ENCODE data around the gene PDE5A.

The PDE5A gene

GRCh38 chr4:119628281-119629141, at the start of gene PDE5A:
Gene PDE5A (minus strand): TSS chr4:119628804. CDS start chr4:119628671, 133 bp downstream.
- Histone ChIP-seq H3K27me3 (ENCODE audit: control insufficient read depth in 5 of 5, insufficient read depth in 4 of 5, low read length in 5 of 5) (peaks cover 0 to 4% (median 2%) of the 10 kb centered on the region in 5 donors), H3K9ac (ENCODE audit: low read length in 5 of 5) (peak within 1 kb of the TSS in 4 of 5 donors; percentile 66 to 84 (median 76)), H3K4me3 (ENCODE audit: low read depth in 1 of 5, low read length in 5 of 5) (peak within 1 kb of the TSS; percentile 78 to 85 (median 83)), H3K9me3 (ENCODE audit: control insufficient read depth in 5 of 5, low read length in 5 of 5) (no peaks in the 10 kb centered on the region), H3K36me3 (ENCODE audit: control insufficient read depth in 5 of 5, insufficient read depth in 5 of 5, low read length in 5 of 5) (no peaks in the 10 kb centered on the region), H3K4me1 (ENCODE audit: control insufficient read depth in 5 of 5, insufficient read depth in 5 of 5, low read length in 5 of 5) (peaks cover 0 to 27% (median 25%) of the 10 kb centered on the region in 5 donors), H3K27ac (ENCODE audit: low read depth, low read length) (peak within 1 kb of the TSS; percentile 50)

GRCh38 chr4:119676101-119676500, 47.5 kb upstream of the PDE5A start:
- Histone ChIP-seq H3K27me3 (ENCODE audit: control insufficient read depth in 5 of 5, insufficient read depth in 4 of 5, low read length in 5 of 5) (no peaks in the 10 kb centered on the region), H3K36me3 (ENCODE audit: control insufficient read depth in 5 of 5, insufficient read depth in 5 of 5, low read length in 5 of 5) (no peaks in the 10 kb centered on the region), H3K4me1 (ENCODE audit: control insufficient read depth in 5 of 5, insufficient read depth in 5 of 5, low read length in 5 of 5) (no peaks in the 10 kb centered on the region), H3K9me3 (ENCODE audit: control insufficient read depth in 5 of 5, low read length in 5 of 5) (no peaks in the 10 kb centered on the region), H3K27ac (ENCODE audit: low read depth, low read length) (no peak overlapping the region), H3K4me3 (ENCODE audit: low read depth in 1 of 5, low read length in 5 of 5) (no peak overlapping the region), H3K9ac (ENCODE audit: low read length in 5 of 5) (no peak overlapping the region)

- Histone ChIP-seq H3K9me3 (ENCODE audit: control insufficient read depth in 5 of 5, low read length in 5 of 5) (no peaks in the 10 kb centered on the region), H3K9ac (ENCODE audit: low read length in 5 of 5) (no peak overlapping the region), H3K4me3 (ENCODE audit: low read depth in 1 of 5, low read length in 5 of 5) (no peak overlapping the region), H3K4me1 (ENCODE audit: control insufficient read depth in 5 of 5, insufficient read depth in 5 of 5, low read length in 5 of 5) (no peaks in the 10 kb centered on the region), H3K27me3 (ENCODE audit: control insufficient read depth in 5 of 5, insufficient read depth in 4 of 5, low read length in 5 of 5) (no peaks in the 10 kb centered on the region), H3K36me3 (ENCODE audit: control insufficient read depth in 5 of 5, insufficient read depth in 5 of 5, low read length in 5 of 5) (no peaks in the 10 kb centered on the region), H3K27ac (ENCODE audit: low read depth, low read length) (no peak overlapping the region)
These were observed 46.8 kb upstream of the PDE5A start for GRCh38 chr4:119675391-119675790.

GRCh38 chr4:119672938-119673337, 44.3 kb upstream of the PDE5A start:
- Histone ChIP-seq H3K9me3 (ENCODE audit: control insufficient read depth in 5 of 5, low read length in 5 of 5) (no peaks in the 10 kb centered on the region), H3K9ac (ENCODE audit: low read length in 5 of 5) (no peak overlapping the region), H3K27me3 (ENCODE audit: control insufficient read depth in 5 of 5, insufficient read depth in 4 of 5, low read length in 5 of 5) (no peaks in the 10 kb centered on the region), H3K36me3 (ENCODE audit: control insufficient read depth in 5 of 5, insufficient read depth in 5 of 5, low read length in 5 of 5) (no peaks in the 10 kb centered on the region), H3K27ac (ENCODE audit: low read depth, low read length) (no peak overlapping the region), H3K4me1 (ENCODE audit: control insufficient read depth in 5 of 5, insufficient read depth in 5 of 5, low read length in 5 of 5) (no peaks in the 10 kb centered on the region), H3K4me3 (ENCODE audit: low read depth in 1 of 5, low read length in 5 of 5) (no peak overlapping the region)

GRCh38 chr4:119672086-119672485, 43.5 kb upstream of the PDE5A start:
- Histone ChIP-seq H3K27ac (ENCODE audit: low read depth, low read length) (no peak overlapping the region), H3K9ac (ENCODE audit: low read length in 5 of 5) (no peak overlapping the region), H3K36me3 (ENCODE audit: control insufficient read depth in 5 of 5, insufficient read depth in 5 of 5, low read length in 5 of 5) (no peaks in the 10 kb centered on the region), H3K4me3 (ENCODE audit: low read depth in 1 of 5, low read length in 5 of 5) (no peak overlapping the region), H3K4me1 (ENCODE audit: control insufficient read depth in 5 of 5, insufficient read depth in 5 of 5, low read length in 5 of 5) (no peaks in the 10 kb centered on the region), H3K27me3 (ENCODE audit: control insufficient read depth in 5 of 5, insufficient read depth in 4 of 5, low read length in 5 of 5) (no peaks in the 10 kb centered on the region), H3K9me3 (ENCODE audit: control insufficient read depth in 5 of 5, low read length in 5 of 5) (no peaks in the 10 kb centered on the region)

- Histone ChIP-seq H3K36me3 (ENCODE audit: control insufficient read depth in 5 of 5, insufficient read depth in 5 of 5, low read length in 5 of 5) (no peaks in the 10 kb centered on the region), H3K9me3 (ENCODE audit: control insufficient read depth in 5 of 5, low read length in 5 of 5) (no peaks in the 10 kb centered on the region), H3K4me3 (ENCODE audit: low read depth in 1 of 5, low read length in 5 of 5) (no peak overlapping the region), H3K27me3 (ENCODE audit: control insufficient read depth in 5 of 5, insufficient read depth in 4 of 5, low read length in 5 of 5) (no peaks in the 10 kb centered on the region), H3K9ac (ENCODE audit: low read length in 5 of 5) (no peak overlapping the region), H3K27ac (ENCODE audit: low read depth, low read length) (no peak overlapping the region), H3K4me1 (ENCODE audit: control insufficient read depth in 5 of 5, insufficient read depth in 5 of 5, low read length in 5 of 5) (no peaks in the 10 kb centered on the region)
These were observed 42.6 kb upstream of the PDE5A start for GRCh38 chr4:119671205-119671604.

GRCh38 chr4:119667802-119668201, 39.2 kb upstream of the PDE5A start:
- Histone ChIP-seq H3K36me3 (ENCODE audit: control insufficient read depth in 5 of 5, insufficient read depth in 5 of 5, low read length in 5 of 5) (no peaks in the 10 kb centered on the region), H3K4me1 (ENCODE audit: control insufficient read depth in 5 of 5, insufficient read depth in 5 of 5, low read length in 5 of 5) (no peaks in the 10 kb centered on the region), H3K4me3 (ENCODE audit: low read depth in 1 of 5, low read length in 5 of 5) (no peak overlapping the region), H3K27ac (ENCODE audit: low read depth, low read length) (no peak overlapping the region), H3K27me3 (ENCODE audit: control insufficient read depth in 5 of 5, insufficient read depth in 4 of 5, low read length in 5 of 5) (no peaks in the 10 kb centered on the region), H3K9me3 (ENCODE audit: control insufficient read depth in 5 of 5, low read length in 5 of 5) (no peaks in the 10 kb centered on the region), H3K9ac (ENCODE audit: low read length in 5 of 5) (no peak overlapping the region)

GRCh38 chr4:119666653-119667091, 38.1 kb upstream of the PDE5A start:
- Histone ChIP-seq H3K27me3 (ENCODE audit: control insufficient read depth in 5 of 5, insufficient read depth in 4 of 5, low read length in 5 of 5) (no peaks in the 10 kb centered on the region), H3K36me3 (ENCODE audit: control insufficient read depth in 5 of 5, insufficient read depth in 5 of 5, low read length in 5 of 5) (no peaks in the 10 kb centered on the region), H3K4me3 (ENCODE audit: low read depth in 1 of 5, low read length in 5 of 5) (no peak overlapping the region), H3K9me3 (ENCODE audit: control insufficient read depth in 5 of 5, low read length in 5 of 5) (no peaks in the 10 kb centered on the region), H3K27ac (ENCODE audit: low read depth, low read length) (no peak overlapping the region), H3K4me1 (ENCODE audit: control insufficient read depth in 5 of 5, insufficient read depth in 5 of 5, low read length in 5 of 5) (no peaks in the 10 kb centered on the region), H3K9ac (ENCODE audit: low read length in 5 of 5) (no peak overlapping the region)

GRCh38 chr4:119665752-119666151, 37.1 kb upstream of the PDE5A start:
- Histone ChIP-seq H3K27me3 (ENCODE audit: control insufficient read depth in 5 of 5, insufficient read depth in 4 of 5, low read length in 5 of 5) (no peaks in the 10 kb centered on the region), H3K36me3 (ENCODE audit: control insufficient read depth in 5 of 5, insufficient read depth in 5 of 5, low read length in 5 of 5) (no peaks in the 10 kb centered on the region), H3K27ac (ENCODE audit: low read depth, low read length) (no peak overlapping the region), H3K4me3 (ENCODE audit: low read depth in 1 of 5, low read length in 5 of 5) (no peak overlapping the region), H3K4me1 (ENCODE audit: control insufficient read depth in 5 of 5, insufficient read depth in 5 of 5, low read length in 5 of 5) (no peaks in the 10 kb centered on the region), H3K9ac (ENCODE audit: low read length in 5 of 5) (no peak overlapping the region), H3K9me3 (ENCODE audit: control insufficient read depth in 5 of 5, low read length in 5 of 5) (no peaks in the 10 kb centered on the region)

- H3K4me1 ChIP-seq (ENCODE audit: control insufficient read depth in 5 of 5, insufficient read depth in 5 of 5, low read length in 5 of 5), result no peaks in the 10 kb centered on the region
These were observed 35.7 kb upstream of the PDE5A start for GRCh38 chr4:119664168-119664907.

More at GRCh38 chr4:119664168-119664907, 35.7 kb upstream of the PDE5A start:
- no peak overlapping the region for H3K9ac ChIP-seq (ENCODE audit: low read length in 5 of 5)
- H3K36me3 ChIP-seq (ENCODE audit: control insufficient read depth in 5 of 5, insufficient read depth in 5 of 5, low read length in 5 of 5), result no peaks in the 10 kb centered on the region
- H3K4me3 ChIP-seq (ENCODE audit: low read depth in 1 of 5, low read length in 5 of 5), result no peak overlapping the region
- no peak overlapping the region for H3K27ac ChIP-seq (ENCODE audit: low read depth, low read length)
- H3K9me3 ChIP-seq (ENCODE audit: control insufficient read depth in 5 of 5, low read length in 5 of 5), result no peaks in the 10 kb centered on the region
- H3K27me3 ChIP-seq (ENCODE audit: control insufficient read depth in 5 of 5, insufficient read depth in 4 of 5, low read length in 5 of 5), result no peaks in the 10 kb centered on the region
